PC-3 (cell line): ENCODE measurements around the gene MED26. TPM values are rescaled to one million over a fixed set of nuclear protein-coding genes. Genes with fewer than 3 reads are reported as not detected.

Experiments used
- ATAC-seq: fragments of 200-7000 bp; cut with Tn5 transposase; 2 replicates; pipeline ENCODE4 v1.9.1; 2020; ENCODE audit warnings: mild to moderate bottlenecking, moderate library complexity
- BruUV-seq: library from RNA; stranded (reverse); fragments of 400-500 nt; replicated peaks from 2 replicates; lab custom pipeline; 2021; lab: Mats Ljungman, UMichigan
- CTCF ChIA-PET: fragments of 300-600 bp; sonication (Branson Sonifier 250); formaldehyde crosslinking; loops from one replicate; lab custom pipeline; 2022; ENCODE audit warnings: antibody characterized with exemption; lab: Charles Lee
- POLR2A ChIA-PET: fragments of 300-600 bp; sonication (Branson Sonifier 250); formaldehyde crosslinking; loops from one replicate; lab custom pipeline; 2022; ENCODE audit warnings: antibody characterized with exemption; ENCODE audit not compliant: unreplicated experiment; lab: Charles Lee
- DNase-seq: peaks from one replicate; pipeline ENCODE4 v3.0.0-alpha.2; 2015
- H2AFZ ChIP-seq: fragments of 300-600 bp; sonication (generic); 2 replicates; pipeline ENCODE4 v1.6.0; 2016; ENCODE audit warnings: antibody characterized with exemption, low read length
- H3F3A ChIP-seq: fragments of 300-600 bp; sonication (generic); one replicate; pipeline ENCODE4 v1.6.0; 2017; ENCODE audit warnings: antibody characterized with exemption, low read length, control low read depth, mild to moderate bottlenecking; ENCODE audit not compliant: unreplicated experiment
- H3K27ac ChIP-seq: fragments of 300-600 bp; sonication (generic); 2 replicates; pipeline ENCODE4 v1.5.1; 2016; ENCODE audit warnings: mild to moderate bottlenecking, low read length
- H3K27me3 ChIP-seq: fragments of 300-600 bp; sonication (generic); 2 replicates; pipeline ENCODE4 v1.6.1; 2016; ENCODE audit warnings: low read length, mixed read lengths
- H3K36me3 ChIP-seq: fragments of 300-600 bp; sonication (generic); 2 replicates; pipeline ENCODE4 v1.6.1; 2016; ENCODE audit warnings: low read depth, mixed run types, low read length, mixed read lengths
- H3K4me1 ChIP-seq: fragments of 300-600 bp; sonication (generic); 2 replicates; pipeline ENCODE4 v1.5.1; 2016; ENCODE audit warnings: low read length; ENCODE audit not compliant: insufficient read depth
- H3K4me2 ChIP-seq: fragments of 300-600 bp; sonication (generic); 2 replicates; pipeline ENCODE4 v1.6.0; 2016; ENCODE audit warnings: low read length
- H3K4me3 ChIP-seq: fragments of 300-600 bp; sonication (generic); 2 replicates; pipeline ENCODE4 v1.5.1; 2016; ENCODE audit warnings: mild to moderate bottlenecking, low read length, mixed read lengths
- H3K79me2 ChIP-seq: fragments of 300-600 bp; sonication (generic); 2 replicates; pipeline ENCODE4 v1.6.1; 2017; ENCODE audit warnings: low read length, mixed read lengths
- H3K9ac ChIP-seq: fragments of 300-600 bp; sonication (generic); 2 replicates; pipeline ENCODE4 v1.6.0; 2016; ENCODE audit warnings: mild to moderate bottlenecking, low read length
- H3K9me2 ChIP-seq: fragments of 300-600 bp; sonication (generic); replicated peaks from 2 replicates; pipeline ENCODE4 v1.6.1; 2016; ENCODE audit warnings: mixed run types, low read length, mixed read lengths
- H3K9me3 ChIP-seq: fragments of 300-600 bp; sonication (generic); 2 replicates; pipeline ENCODE4 v1.6.1; 2016; ENCODE audit warnings: low read length, mixed read lengths
- H4K20me1 ChIP-seq: fragments of 300-600 bp; sonication (generic); 2 replicates; pipeline ENCODE4 v1.6.1; 2016; ENCODE audit warnings: low read length, mixed read lengths
- EZH2 ChIP-seq: fragments of 300-600 bp; sonication (generic); IDR thresholded peaks from one replicate; pipeline ENCODE4 v1.6.1; 2017; ENCODE audit warnings: antibody characterized with exemption, mild to moderate bottlenecking, low read length; ENCODE audit not compliant: unreplicated experiment
- EZH2phosphoT487 ChIP-seq: fragments of 300-600 bp; sonication (generic); IDR thresholded peaks from 2 replicates; pipeline ENCODE4 v1.6.1; 2018; ENCODE audit warnings: mild to moderate bottlenecking, antibody characterized with exemption, low read length, borderline replicate concordance
- intact Hi-C: fragments of 100-400 bp; cut with micrococcal nuclease; formaldehyde crosslinking; loops from 2 replicates; pipeline ENCODE4 v1.9.0; 2023
- total RNA-seq: library from RNA; depleted of rRNA; stranded (reverse); fragments of >200 nt; gene quantifications from 2 replicates; pipeline ENCODE4 v1.2.3, GENCODE V29; 2014
- TF ChIP-seq, protein P1 (sequence below): fragments of 300-600 bp; sonication (generic); conservative IDR thresholded peaks from 2 replicates; pipeline ENCODE4 v1.5.1; 2017; ENCODE audit warnings: antibody characterized with exemption, low read depth, mild to moderate bottlenecking, low read length

Gene MED26
- total RNA-seq, 1 experiment from 2014 or later = 17.5 TPM

DNA sequence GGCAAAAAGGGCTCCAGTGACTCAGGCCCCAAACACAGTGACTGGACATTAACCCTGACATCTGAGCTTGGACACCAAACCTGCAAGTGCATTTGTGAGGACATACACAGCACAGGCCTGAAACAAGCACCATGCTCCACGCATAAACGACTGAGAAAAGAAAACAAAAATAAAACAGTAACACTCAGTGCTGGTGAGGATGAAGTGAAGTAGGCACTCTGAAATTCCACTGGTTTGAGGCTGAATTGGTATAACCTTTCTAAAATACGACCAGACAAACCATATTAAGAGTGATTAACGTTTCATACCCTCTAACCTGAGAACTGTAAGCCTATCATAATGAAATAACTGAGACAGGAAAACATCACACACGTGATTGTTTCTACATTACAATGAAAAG is 61.3 kb downstream of the MED26 start:
- Histone ChIP-seq H3K27me3 (no peaks in the 10 kb centered on the region), H3K9ac (no peak overlapping the region), H3K4me1 (peaks cover 38% of the 10 kb centered on the region), H3K4me2 (no peak overlapping the region), H3K79me2 (peaks cover 43% of the 10 kb centered on the region), H3K9me2 (no peaks in the 10 kb centered on the region), H4K20me1 (no peaks in the 10 kb centered on the region; the same call in 1 of the 2 replicates), H3K4me3 (no peak overlapping the region), H3K36me3 (peaks cover 35% of the 10 kb centered on the region), H3K9me3 (no peaks in the 10 kb centered on the region), H2AFZ (no peak overlapping the region), H3F3A (no peaks in the 10 kb centered on the region), H3K27ac (no peak overlapping the region)
- ChIA-PET CTCF (no interaction called here), POLR2A (no interaction called here)
- intact Hi-C loops = no loop called here
- no peak for TF ChIP-seq EZH2
- DNase-seq = no peak
- ATAC-seq = no peak
- no TSS peak for BruUV-seq

DNA sequence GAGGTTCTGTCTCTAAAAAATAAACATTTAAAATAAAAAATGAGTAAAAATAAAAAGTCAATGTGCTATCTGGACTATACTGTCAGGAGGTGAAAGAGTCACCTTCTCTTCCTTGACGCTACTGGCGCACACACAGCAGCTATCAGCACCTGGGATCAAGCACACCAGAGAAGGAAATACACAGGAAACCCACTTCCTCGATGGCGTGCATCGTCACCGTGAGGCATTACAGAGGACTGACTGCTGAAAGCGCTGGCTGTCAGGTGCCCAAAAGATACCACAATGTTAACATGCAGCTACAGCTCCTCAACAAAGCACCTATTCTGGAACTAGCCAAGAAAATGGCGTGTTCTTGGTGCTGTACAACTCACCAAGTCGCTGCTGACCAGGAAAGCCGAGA is 61.8 kb downstream of the MED26 start:
- no peak overlapping the region for H3K4me2 ChIP-seq
- intact Hi-C loops = no loop called here
- no TSS peak for BruUV-seq
- no peak overlapping the region for H3K9ac ChIP-seq
- H3K27me3 ChIP-seq = no peaks in the 10 kb centered on the region
- peaks cover 37% of the 10 kb centered on the region for H3K79me2 ChIP-seq
- H2AFZ ChIP-seq = no peak overlapping the region
- H3F3A ChIP-seq = no peaks in the 10 kb centered on the region
- no peaks in the 10 kb centered on the region for H3K9me2 ChIP-seq
- DNase-seq = no peak
- TF ChIP-seq EZH2 = no peak
- TF ChIP-seq EZH2phosphoT487 = no peak
- TF ChIP-seq, protein P1, sequence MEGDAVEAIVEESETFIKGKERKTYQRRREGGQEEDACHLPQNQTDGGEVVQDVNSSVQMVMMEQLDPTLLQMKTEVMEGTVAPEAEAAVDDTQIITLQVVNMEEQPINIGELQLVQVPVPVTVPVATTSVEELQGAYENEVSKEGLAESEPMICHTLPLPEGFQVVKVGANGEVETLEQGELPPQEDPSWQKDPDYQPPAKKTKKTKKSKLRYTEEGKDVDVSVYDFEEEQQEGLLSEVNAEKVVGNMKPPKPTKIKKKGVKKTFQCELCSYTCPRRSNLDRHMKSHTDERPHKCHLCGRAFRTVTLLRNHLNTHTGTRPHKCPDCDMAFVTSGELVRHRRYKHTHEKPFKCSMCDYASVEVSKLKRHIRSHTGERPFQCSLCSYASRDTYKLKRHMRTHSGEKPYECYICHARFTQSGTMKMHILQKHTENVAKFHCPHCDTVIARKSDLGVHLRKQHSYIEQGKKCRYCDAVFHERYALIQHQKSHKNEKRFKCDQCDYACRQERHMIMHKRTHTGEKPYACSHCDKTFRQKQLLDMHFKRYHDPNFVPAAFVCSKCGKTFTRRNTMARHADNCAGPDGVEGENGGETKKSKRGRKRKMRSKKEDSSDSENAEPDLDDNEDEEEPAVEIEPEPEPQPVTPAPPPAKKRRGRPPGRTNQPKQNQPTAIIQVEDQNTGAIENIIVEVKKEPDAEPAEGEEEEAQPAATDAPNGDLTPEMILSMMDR = no peak
- ChIA-PET CTCF (no interaction called here), POLR2A (no interaction called here)
- H3K4me1 ChIP-seq = peaks cover 37% of the 10 kb centered on the region
- H4K20me1 ChIP-seq = no peaks in the 10 kb centered on the region; the same call in 1 of the 2 replicates
- peaks cover 38% of the 10 kb centered on the region for H3K36me3 ChIP-seq
- H3K9me3 ChIP-seq = no peaks in the 10 kb centered on the region
- H3K27ac ChIP-seq = no peak overlapping the region
- no peak for ATAC-seq
- H3K4me3 ChIP-seq = no peak overlapping the region

DNA sequence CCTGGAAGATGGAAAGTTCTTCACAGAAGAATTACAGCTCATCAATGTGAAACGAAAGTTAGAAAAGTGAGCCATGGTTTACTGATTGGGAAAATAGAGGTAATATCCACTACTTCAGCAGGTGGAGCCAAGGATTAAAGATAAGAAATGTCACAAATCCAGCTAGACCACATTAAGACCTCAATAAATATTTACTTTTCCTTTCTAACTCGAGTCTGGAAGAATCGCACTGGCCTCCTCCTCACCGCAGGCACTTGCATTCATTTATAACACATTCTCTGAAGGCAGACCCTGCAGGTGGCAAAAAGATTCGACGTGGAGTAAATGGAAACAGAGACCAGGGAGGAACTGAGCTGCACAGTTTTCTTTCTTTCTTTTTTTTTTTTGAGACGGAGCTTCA is 63.2 kb downstream of the MED26 start:
- H3K9me3 ChIP-seq = no peaks in the 10 kb centered on the region
- H3K27ac ChIP-seq = no peak overlapping the region
- peak overlapping the region; percentile 7; the same call in 1 of the 2 replicates for H3K4me2 ChIP-seq
- ATAC-seq (peak; percentile 40), DNase-seq (peak; percentile 62)
- peaks cover 24% of the 10 kb centered on the region for H3K4me1 ChIP-seq
- no peaks in the 10 kb centered on the region for H3F3A ChIP-seq
- CTCF ChIA-PET = no interaction called here
- H3K79me2 ChIP-seq = peaks cover 24% of the 10 kb centered on the region
- H4K20me1 ChIP-seq = no peaks in the 10 kb centered on the region
- no TSS peak for BruUV-seq
- intact Hi-C loops = no loop called here
- no peak overlapping the region for H3K9ac ChIP-seq
- POLR2A ChIA-PET = no interaction called here
- peaks cover 43% of the 10 kb centered on the region for H3K36me3 ChIP-seq
- H3K27me3 ChIP-seq = no peaks in the 10 kb centered on the region
- TF ChIP-seq, protein P1 = no peak
- TF ChIP-seq EZH2 = no peak
- TF ChIP-seq EZH2phosphoT487 = no peak
- no peaks in the 10 kb centered on the region for H3K9me2 ChIP-seq
- H3K4me3 ChIP-seq = no peak overlapping the region
- H2AFZ ChIP-seq = no peak overlapping the region
